ENCODE data around the gene FGG. TPM values are rescaled to one million over a fixed set of nuclear protein-coding genes. Genes with fewer than 3 reads are reported as not detected.

Gene FGG
- total RNA-seq, 1 donor from 2014 or later, result not detected

GRCh38 chr4:154591890-154592289 is 20.6 kb downstream of the FGG start:
- TF ChIP-seq, protein P1, sequence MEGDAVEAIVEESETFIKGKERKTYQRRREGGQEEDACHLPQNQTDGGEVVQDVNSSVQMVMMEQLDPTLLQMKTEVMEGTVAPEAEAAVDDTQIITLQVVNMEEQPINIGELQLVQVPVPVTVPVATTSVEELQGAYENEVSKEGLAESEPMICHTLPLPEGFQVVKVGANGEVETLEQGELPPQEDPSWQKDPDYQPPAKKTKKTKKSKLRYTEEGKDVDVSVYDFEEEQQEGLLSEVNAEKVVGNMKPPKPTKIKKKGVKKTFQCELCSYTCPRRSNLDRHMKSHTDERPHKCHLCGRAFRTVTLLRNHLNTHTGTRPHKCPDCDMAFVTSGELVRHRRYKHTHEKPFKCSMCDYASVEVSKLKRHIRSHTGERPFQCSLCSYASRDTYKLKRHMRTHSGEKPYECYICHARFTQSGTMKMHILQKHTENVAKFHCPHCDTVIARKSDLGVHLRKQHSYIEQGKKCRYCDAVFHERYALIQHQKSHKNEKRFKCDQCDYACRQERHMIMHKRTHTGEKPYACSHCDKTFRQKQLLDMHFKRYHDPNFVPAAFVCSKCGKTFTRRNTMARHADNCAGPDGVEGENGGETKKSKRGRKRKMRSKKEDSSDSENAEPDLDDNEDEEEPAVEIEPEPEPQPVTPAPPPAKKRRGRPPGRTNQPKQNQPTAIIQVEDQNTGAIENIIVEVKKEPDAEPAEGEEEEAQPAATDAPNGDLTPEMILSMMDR (IDR thresholded peaks at IDR 0.05; ENCODE audit: insufficient read depth, low read length, poor library complexity, severe bottlenecking), result no peak
- no peak for DNase-seq (ENCODE audit: low read depth)
- Histone ChIP-seq H3K4me3 (ENCODE audit: low read depth, low read length) (no peak overlapping the region), H3K36me3 (ENCODE audit: control insufficient read depth, insufficient read depth, low read length) (no peaks in the 10 kb centered on the region), H3K27me3 (ENCODE audit: control insufficient read depth, insufficient read depth, low read length) (no peaks in the 10 kb centered on the region)

DNA sequence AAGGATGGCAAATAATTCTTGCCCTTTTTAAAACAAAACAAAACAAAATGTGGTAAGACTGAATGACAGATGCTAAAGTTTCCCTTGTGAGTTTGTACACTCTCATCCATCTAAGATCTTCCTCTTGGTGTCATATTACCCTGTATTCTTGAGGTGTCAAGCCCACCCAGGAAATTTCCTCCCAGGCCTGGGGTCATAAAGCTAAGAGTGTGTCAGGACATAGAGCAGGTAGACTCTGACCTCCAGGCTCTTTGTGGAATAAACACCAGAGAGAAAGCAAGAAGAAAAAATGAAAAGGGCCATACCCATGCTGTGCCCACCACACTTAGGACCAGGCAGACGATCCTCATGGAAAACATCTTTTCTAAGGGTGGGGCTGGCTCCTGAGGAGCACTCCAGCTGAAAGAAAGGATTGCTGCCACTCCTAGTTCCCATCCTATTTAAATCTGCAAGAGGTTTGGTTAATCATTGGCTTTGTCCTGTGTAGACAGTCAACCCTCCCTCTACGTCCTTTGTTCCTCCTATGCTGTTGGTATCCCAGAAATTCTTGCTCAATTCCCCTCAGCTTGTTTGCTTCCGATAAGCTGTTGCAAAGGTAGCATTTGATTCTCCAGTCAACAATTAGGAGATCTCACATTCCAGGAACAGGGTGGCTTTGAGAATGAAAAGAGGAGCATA is 22.0 kb downstream of the FGG start, which contains the start of gene FGA:
FGA (minus strand) TSS at position 414 of the 678 bp plus-strand sequence; CDS start at position 359, 55 bp downstream.
- Histone ChIP-seq H3K36me3 (ENCODE audit: control insufficient read depth, insufficient read depth, low read length) (no peaks in the 10 kb centered on the region), H3K27me3 (ENCODE audit: control insufficient read depth, insufficient read depth, low read length) (no peaks in the 10 kb centered on the region), H3K4me3 (ENCODE audit: low read depth, low read length) (no peak within 1 kb of the TSS)
- peak; percentile 29 for DNase-seq (ENCODE audit: low read depth)
- TF ChIP-seq, protein P1 (IDR thresholded peaks at IDR 0.05; ENCODE audit: insufficient read depth, low read length, poor library complexity, severe bottlenecking), result no peak

DNA sequence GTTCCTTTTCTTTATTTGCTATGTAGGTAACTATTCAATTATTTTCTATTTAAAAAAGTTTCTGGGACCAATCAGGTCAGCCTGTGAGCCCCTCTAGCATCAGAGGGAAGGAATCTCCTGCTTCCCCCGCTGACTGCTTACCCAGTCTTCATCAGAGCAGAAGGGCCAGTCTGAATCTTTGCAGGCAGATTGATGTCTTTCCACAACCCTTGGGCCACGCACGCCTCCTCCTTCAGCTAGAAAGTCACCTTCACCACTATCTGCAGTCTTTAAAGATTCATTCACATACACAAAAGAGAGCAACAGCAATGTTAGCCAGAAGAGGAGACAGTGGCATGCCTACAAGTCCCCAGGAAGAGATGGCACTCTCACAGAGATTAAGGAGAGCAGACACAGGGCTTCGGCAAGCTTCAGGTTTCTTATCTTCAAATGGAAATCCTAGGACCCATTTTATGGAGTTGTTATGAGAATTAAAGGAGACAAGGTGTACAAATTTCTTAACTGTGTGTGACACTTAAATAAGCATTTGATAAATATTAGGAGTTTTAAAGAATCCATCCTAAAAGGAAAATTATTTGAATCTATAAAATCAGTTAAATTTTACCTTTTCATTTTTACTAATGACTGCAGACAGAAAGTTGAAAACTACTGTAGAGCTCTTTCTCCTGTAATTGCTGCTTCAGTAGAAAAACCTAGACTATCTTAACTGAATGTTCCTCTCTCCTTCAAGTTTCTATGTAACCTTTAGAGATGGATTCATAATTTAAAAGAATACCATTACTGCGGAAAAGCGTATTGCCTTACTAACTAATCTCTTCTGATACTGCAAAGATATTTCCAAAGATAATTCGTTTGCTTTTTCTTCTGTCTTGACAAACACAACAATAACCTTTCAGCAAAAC is 22.9 kb downstream of the FGG start:
- TF ChIP-seq, protein P1 (IDR thresholded peaks at IDR 0.05; ENCODE audit: insufficient read depth, low read length, poor library complexity, severe bottlenecking), result no peak
- H3K27me3 ChIP-seq (ENCODE audit: control insufficient read depth, insufficient read depth, low read length), result no peaks in the 10 kb centered on the region
- no peaks in the 10 kb centered on the region for H3K36me3 ChIP-seq (ENCODE audit: control insufficient read depth, insufficient read depth, low read length)
- no peak overlapping the region for H3K4me3 ChIP-seq (ENCODE audit: low read depth, low read length)
- no peak for DNase-seq (ENCODE audit: low read depth)

DNA sequence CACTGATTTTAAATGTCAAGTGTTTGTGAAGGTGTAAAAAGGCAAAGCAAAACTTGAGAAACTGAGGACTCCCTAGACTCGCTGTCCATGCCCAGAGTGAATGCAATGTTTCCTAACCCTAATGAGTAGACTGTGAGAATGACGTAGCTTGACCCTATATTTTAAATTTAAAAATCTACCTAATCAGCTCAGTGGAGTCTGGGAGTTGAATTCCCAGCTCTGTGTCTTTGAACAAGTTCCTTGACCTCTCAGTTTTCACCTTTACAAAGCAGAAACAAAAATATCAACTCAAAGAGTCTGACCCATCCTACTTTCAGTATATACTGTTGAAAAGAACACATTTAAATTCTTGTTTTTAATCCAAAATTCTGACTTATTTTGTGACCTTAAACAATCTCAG is 24.3 kb downstream of the FGG start:
- TF ChIP-seq, protein P1 (IDR thresholded peaks at IDR 0.05; ENCODE audit: insufficient read depth, low read length, poor library complexity, severe bottlenecking), result no peak
- DNase-seq (ENCODE audit: low read depth), result no peak

GRCh38 chr4:154586296-154587033 is 26.0 kb downstream of the FGG start:
- Histone ChIP-seq H3K36me3 (ENCODE audit: control insufficient read depth, insufficient read depth, low read length) (no peaks in the 10 kb centered on the region), H3K4me3 (ENCODE audit: low read depth, low read length) (no peak overlapping the region), H3K27me3 (ENCODE audit: control insufficient read depth, insufficient read depth, low read length) (no peaks in the 10 kb centered on the region)
- TF ChIP-seq, protein P1 (IDR thresholded peaks at IDR 0.05; ENCODE audit: insufficient read depth, low read length, poor library complexity, severe bottlenecking), result no peak
- DNase-seq (ENCODE audit: low read depth), result no peak

More for the DNA sequence above, 24.3 kb downstream of the FGG start:
- no peaks in the 10 kb centered on the region for H3K36me3 ChIP-seq (ENCODE audit: control insufficient read depth, insufficient read depth, low read length)
- no peak overlapping the region for H3K4me3 ChIP-seq (ENCODE audit: low read depth, low read length)
- H3K27me3 ChIP-seq (ENCODE audit: control insufficient read depth, insufficient read depth, low read length), result no peaks in the 10 kb centered on the region

All from kidney epithelial cell (primary cell).